Activated T-helper 2 cell treated with anti-CD3 and anti-CD28 coated beads, Interferon-gamma antibody, Interleukin-2, Interleukin-4, amounts not matched to agents 10 μg/mL and 5 μg/mL and 100 μg/mL, durations not matched to agents 14 hours and 24 hours and 36 hours (primary cell): ENCODE data around the gene BORCS8. TPM values are rescaled to one million over a fixed set of nuclear protein-coding genes. Genes with fewer than 3 reads are reported as not detected.

ENCODE experiments used
- DNase-seq: peaks from one replicate; pipeline ENCODE4 v3.0.0; 2021; ENCODE audit warnings: low spot score
- H3K27ac Mint-ChIP-seq: one replicate; pipeline ENCODE4 v1.8.0; 2021; ENCODE audit warnings: mixed read lengths
- H3K27me3 Mint-ChIP-seq: one replicate; pipeline ENCODE4 v1.8.0; 2021; ENCODE audit warnings: low read depth, mixed read lengths
- H3K36me3 Mint-ChIP-seq: one replicate; pipeline ENCODE4 v1.8.0; 2021; ENCODE audit warnings: low read depth, mixed read lengths
- H3K4me1 Mint-ChIP-seq: one replicate; pipeline ENCODE4 v1.8.0; 2021; ENCODE audit warnings: low read depth, mixed read lengths
- H3K4me3 Mint-ChIP-seq: one replicate; pipeline ENCODE4 v1.8.0; 2021; ENCODE audit warnings: low read depth, mild to moderate bottlenecking, moderate library complexity, mixed read lengths
- H3K9me3 Mint-ChIP-seq: one replicate; pipeline ENCODE4 v1.8.0; 2021; ENCODE audit warnings: mixed read lengths
- intact Hi-C: fragments of 100-400 bp; cut with micrococcal nuclease; formaldehyde crosslinking; loops from one replicate; pipeline ENCODE4 v1.15.1; 2023
- total RNA-seq: library from RNA; stranded (reverse); gene quantifications from 2 replicates; pipeline ENCODE4 v1.2.3, GENCODE V29; 2022

Gene BORCS8
- total RNA-seq, 1 donor from 2014 or later = 28.8 TPM

- intact Hi-C loops = no loop called here
- H3K4me1 Mint-ChIP-seq = peaks cover 14% of the 10 kb centered on the region
- peaks cover 9% of the 10 kb centered on the region for H3K9me3 Mint-ChIP-seq
- H3K27ac Mint-ChIP-seq = no peak overlapping the region
- DNase-seq = no peak
- no peaks in the 10 kb centered on the region for H3K27me3 Mint-ChIP-seq
- peaks cover 41% of the 10 kb centered on the region for H3K36me3 Mint-ChIP-seq
- no peak overlapping the region for H3K4me3 Mint-ChIP-seq
Measured at GRCh38 chr19:19133985-19134384, 58.0 kb downstream of the BORCS8 start.

- Mint-ChIP-seq H3K27ac (no peak overlapping the region), H3K27me3 (no peaks in the 10 kb centered on the region), H3K36me3 (peaks cover 47% of the 10 kb centered on the region), H3K9me3 (peaks cover 9% of the 10 kb centered on the region), H3K4me1 (peaks cover 8% of the 10 kb centered on the region), H3K4me3 (no peak overlapping the region)
- DNase-seq = no peak
- intact Hi-C loops = no loop called here
Measured at GRCh38 chr19:19132912-19133311, 59.0 kb downstream of the BORCS8 start.

GRCh38 chr19:19131989-19132388 is 60.0 kb downstream of the BORCS8 start:
- H3K4me1 Mint-ChIP-seq = peaks cover 2% of the 10 kb centered on the region
- H3K36me3 Mint-ChIP-seq = peaks cover 48% of the 10 kb centered on the region
- H3K4me3 Mint-ChIP-seq = no peak overlapping the region
- peaks cover 9% of the 10 kb centered on the region for H3K9me3 Mint-ChIP-seq
- no peak overlapping the region for H3K27ac Mint-ChIP-seq
- no peaks in the 10 kb centered on the region for H3K27me3 Mint-ChIP-seq
- intact Hi-C loops = no loop called here
- no peak for DNase-seq

Other genes starting within 250 kb of the BORCS8 start
- gene SUGP2, start 158.6 kb downstream of the BORCS8 start, total RNA-seq = 129 and 140 TPM in 2 replicates
- gene ARMC6, start 158.5 kb downstream of the BORCS8 start, total RNA-seq = 44.9 and 53.9 TPM in 2 replicates
- gene SLC25A42, start 128.2 kb downstream of the BORCS8 start, total RNA-seq = 9.1 and 9.2 TPM in 2 replicates
- gene TMEM161A, start 53.7 kb downstream of the BORCS8 start, total RNA-seq = 41.4 TPM in 2 replicates
- 2.7 and 3.0 TPM in 2 replicates for gene MEF2B, start 21.9 kb downstream of the BORCS8 start, total RNA-seq
- gene RFXANK, start 106 bp upstream of the BORCS8 start, total RNA-seq = 105 and 112 TPM in 2 replicates
- gene NR2C2AP, start 11.3 kb upstream of the BORCS8 start, total RNA-seq = 32.5 and 37.0 TPM in 2 replicates
- gene NCAN, start 19.8 kb upstream of the BORCS8 start, total RNA-seq = 0.23 TPM in 1 of 2 replicates, not detected in the other
- gene TM6SF2, start 81.1 kb upstream of the BORCS8 start, total RNA-seq = not detected in 2 replicates
- gene SUGP1, start 128.4 kb upstream of the BORCS8 start, total RNA-seq = 67.6 and 73.4 TPM in 2 replicates
- gene MAU2, start 128.7 kb upstream of the BORCS8 start, total RNA-seq = 55.3 and 60.3 TPM in 2 replicates
- gene GATAD2A, start 213.5 kb upstream of the BORCS8 start, total RNA-seq = 125 and 128 TPM in 2 replicates